PC-3 (cell line): ENCODE results near the gene GMPPB.
"Not testable (repeated sequence)": the region's sequence is repeated elsewhere in the genome, so short reads cannot be mapped to it uniquely, and the experiment has no call there.

ENCODE experiments used
- EZH2 ChIP-seq: fragments of 300-600 bp; sonication (generic); IDR thresholded peaks from one replicate; pipeline ENCODE4 v1.6.1; 2017; ENCODE audit warnings: antibody characterized with exemption, mild to moderate bottlenecking, low read length; ENCODE audit not compliant: unreplicated experiment
- TF ChIP-seq, protein P1 (sequence below): fragments of 300-600 bp; sonication (generic); conservative IDR thresholded peaks from 2 replicates; pipeline ENCODE4 v1.5.1; 2017; ENCODE audit warnings: antibody characterized with exemption, low read depth, mild to moderate bottlenecking, low read length

- TF ChIP-seq, protein P1, sequence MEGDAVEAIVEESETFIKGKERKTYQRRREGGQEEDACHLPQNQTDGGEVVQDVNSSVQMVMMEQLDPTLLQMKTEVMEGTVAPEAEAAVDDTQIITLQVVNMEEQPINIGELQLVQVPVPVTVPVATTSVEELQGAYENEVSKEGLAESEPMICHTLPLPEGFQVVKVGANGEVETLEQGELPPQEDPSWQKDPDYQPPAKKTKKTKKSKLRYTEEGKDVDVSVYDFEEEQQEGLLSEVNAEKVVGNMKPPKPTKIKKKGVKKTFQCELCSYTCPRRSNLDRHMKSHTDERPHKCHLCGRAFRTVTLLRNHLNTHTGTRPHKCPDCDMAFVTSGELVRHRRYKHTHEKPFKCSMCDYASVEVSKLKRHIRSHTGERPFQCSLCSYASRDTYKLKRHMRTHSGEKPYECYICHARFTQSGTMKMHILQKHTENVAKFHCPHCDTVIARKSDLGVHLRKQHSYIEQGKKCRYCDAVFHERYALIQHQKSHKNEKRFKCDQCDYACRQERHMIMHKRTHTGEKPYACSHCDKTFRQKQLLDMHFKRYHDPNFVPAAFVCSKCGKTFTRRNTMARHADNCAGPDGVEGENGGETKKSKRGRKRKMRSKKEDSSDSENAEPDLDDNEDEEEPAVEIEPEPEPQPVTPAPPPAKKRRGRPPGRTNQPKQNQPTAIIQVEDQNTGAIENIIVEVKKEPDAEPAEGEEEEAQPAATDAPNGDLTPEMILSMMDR: not testable (repeated sequence)
- not testable (repeated sequence) for TF ChIP-seq EZH2
These were observed 36.3 kb downstream of the GMPPB start for GRCh38 chr3:49687424-49687795.
